Neural cell (in vitro differentiated cells): Measurements from ENCODE around the gene DSCAM.

Experiments used
- EP300 ChIP-seq: fragments of 450-650 bp; conservative IDR thresholded peaks from 2 replicates; pipeline ENCODE4 v1.6.1; 2014; ENCODE audit warnings: antibody characterized with exemption, mild to moderate bottlenecking, moderate library complexity; ENCODE audit not compliant: poor library complexity, severe bottlenecking
- EZH2 ChIP-seq: fragments of 200-600, 300-800 bp; shearing (Covaris generic), sonication (generic); IDR thresholded peaks from 2 replicates; pipeline ENCODE4 v1.6.1; 2014; ENCODE audit warnings: antibody characterized with exemption, low read length, borderline replicate concordance, mild to moderate bottlenecking; ENCODE audit not compliant: insufficient read depth, poor library complexity, severe bottlenecking
- RAD21 ChIP-seq: fragments of 450-650 bp; conservative IDR thresholded peaks from 2 replicates; pipeline ENCODE4 v1.6.1; 2014; ENCODE audit warnings: antibody characterized with exemption, mild to moderate bottlenecking, moderate library complexity
- TF ChIP-seq, protein P1 (sequence below): fragments of 450-650 bp; IDR thresholded peaks from 2 replicates; pipeline ENCODE4 v1.5.1; 2014; ENCODE audit warnings: antibody characterized with exemption, mild to moderate bottlenecking, moderate library complexity; ENCODE audit not compliant: poor library complexity, severe bottlenecking

DNA sequence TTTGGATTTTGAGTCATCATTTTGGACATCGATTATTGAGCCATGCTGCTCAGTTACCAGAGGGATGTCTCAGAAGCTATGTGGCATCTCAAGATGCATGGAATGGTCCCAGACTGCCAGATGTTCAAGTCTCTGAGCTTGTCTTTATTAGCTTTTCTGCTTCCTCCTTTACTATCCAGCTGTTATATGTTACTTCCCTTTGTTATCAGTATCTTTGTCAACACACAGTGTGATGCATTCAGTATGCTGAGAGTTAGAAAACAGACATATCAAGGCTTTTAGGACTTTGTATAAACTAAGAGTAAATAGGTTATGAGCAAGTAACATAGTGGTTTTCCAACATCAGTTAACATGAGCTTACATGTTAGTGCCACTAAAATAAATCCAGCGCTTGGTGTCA is 474.5 kb downstream of the DSCAM start:
- TF ChIP-seq EZH2 (no peak), EP300 (no peak), RAD21 (no peak)
- TF ChIP-seq, protein P1, sequence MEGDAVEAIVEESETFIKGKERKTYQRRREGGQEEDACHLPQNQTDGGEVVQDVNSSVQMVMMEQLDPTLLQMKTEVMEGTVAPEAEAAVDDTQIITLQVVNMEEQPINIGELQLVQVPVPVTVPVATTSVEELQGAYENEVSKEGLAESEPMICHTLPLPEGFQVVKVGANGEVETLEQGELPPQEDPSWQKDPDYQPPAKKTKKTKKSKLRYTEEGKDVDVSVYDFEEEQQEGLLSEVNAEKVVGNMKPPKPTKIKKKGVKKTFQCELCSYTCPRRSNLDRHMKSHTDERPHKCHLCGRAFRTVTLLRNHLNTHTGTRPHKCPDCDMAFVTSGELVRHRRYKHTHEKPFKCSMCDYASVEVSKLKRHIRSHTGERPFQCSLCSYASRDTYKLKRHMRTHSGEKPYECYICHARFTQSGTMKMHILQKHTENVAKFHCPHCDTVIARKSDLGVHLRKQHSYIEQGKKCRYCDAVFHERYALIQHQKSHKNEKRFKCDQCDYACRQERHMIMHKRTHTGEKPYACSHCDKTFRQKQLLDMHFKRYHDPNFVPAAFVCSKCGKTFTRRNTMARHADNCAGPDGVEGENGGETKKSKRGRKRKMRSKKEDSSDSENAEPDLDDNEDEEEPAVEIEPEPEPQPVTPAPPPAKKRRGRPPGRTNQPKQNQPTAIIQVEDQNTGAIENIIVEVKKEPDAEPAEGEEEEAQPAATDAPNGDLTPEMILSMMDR = no peak
